GM18951 (cell line): ENCODE data around the gene CABP7.
"Not testable (repeated sequence)": the region's sequence is repeated elsewhere in the genome, so short reads cannot be mapped to it uniquely, and the experiment has no call there.

Experiments used
- POLR2A ChIP-seq: IDR thresholded peaks from 4 replicates; pipeline ENCODE4 v1.6.1; 2011; ENCODE audit warnings: mild to moderate bottlenecking; ENCODE audit not compliant: insufficient read length, insufficient read depth; ENCODE audit errors: extremely low read depth
- in situ Hi-C: fragments of 300-500 bp; cut with MboI; formaldehyde crosslinking; loops from one replicate; pipeline ENCODE4 v1.12.0; 2022; ENCODE audit warnings: low sequenced_read_pairs, mixed read lengths, inconsistent platforms; ENCODE audit not compliant: unreplicated experiment

The CABP7 gene

GRCh38 chr22:29753808-29754657, 34.2 kb downstream of the CABP7 start:
- in situ Hi-C loops: no loop called here
- TF ChIP-seq POLR2A: no peak

GRCh38 chr22:29754658-29755395, 35.0 kb downstream of the CABP7 start:
- in situ Hi-C loops: not testable (repeated sequence)

DNA sequence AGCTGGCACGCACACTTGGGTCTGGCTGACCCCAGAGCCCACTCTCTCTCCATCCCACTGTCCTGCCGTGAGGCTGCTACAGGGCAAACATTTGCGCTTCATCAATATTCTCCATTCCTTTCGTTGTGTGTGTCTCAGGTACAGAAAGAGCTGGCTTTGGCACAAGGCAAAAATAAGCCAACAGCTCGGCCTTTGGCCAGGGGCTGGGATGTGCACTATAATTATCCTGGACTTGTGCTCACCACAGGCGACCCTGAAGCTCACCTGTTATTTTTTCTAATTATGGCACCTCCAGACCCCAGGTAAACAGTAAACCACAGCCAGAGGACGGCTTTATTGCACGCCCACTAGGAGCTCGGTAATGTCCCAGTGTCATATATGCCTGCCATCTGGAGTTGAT, 36.1 kb downstream of the CABP7 start:
- in situ Hi-C loops: no loop called here
- TF ChIP-seq POLR2A: no peak

- no peak for TF ChIP-seq POLR2A
- in situ Hi-C loops: no loop called here
Measured at GRCh38 chr22:29756341-29756740, 36.5 kb downstream of the CABP7 start.

- no peak for TF ChIP-seq POLR2A
- in situ Hi-C loops: no loop called here
Measured at GRCh38 chr22:29757096-29757495, 37.3 kb downstream of the CABP7 start.

DNA sequence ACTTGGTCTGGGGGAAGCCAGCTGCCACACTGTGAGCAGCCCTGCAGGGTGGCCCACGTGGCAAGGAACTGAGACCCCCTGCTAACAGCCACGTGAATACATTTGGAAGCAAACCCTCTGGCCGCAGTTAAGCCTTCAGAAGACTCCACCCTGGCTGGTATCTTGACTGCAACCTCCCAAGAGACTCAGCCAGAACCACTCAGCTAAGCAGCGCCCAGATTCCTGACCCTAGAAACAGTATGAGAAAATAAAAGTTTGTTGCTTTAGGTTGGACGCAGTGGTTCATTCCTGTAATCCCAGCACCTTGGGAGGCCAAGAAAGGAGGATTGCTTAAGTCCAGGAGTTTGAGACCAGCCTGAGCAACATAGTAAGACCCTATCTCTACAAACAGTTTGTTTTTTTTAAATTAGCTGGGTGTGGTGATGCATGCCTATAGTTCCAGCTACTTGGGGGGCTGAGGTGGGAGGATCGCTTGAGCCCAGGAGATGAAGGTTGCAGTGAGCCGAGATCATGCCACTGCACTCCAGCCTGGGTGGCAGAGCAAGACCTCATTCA, 38.3 kb downstream of the CABP7 start:
- in situ Hi-C loops: no loop called here
- no peak for TF ChIP-seq POLR2A

DNA sequence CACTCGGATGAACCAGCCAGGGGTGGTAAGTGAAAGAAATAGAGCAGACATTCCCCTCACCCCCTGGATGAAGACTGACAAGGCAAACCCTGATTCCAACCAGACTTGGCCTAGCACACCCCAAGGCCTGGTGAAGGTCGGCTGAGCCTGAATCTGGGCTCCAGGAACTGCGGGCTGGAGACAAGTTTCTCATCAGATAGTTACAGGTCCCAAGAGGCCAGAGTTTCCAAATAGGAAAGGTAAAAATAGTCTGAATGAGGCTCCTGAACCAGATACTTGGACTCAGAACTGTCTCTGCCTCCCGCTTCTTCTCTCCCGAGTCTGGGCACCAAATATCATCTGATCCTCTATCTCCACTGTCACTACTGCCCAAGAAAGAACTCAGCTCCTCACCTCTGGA, 39.2 kb downstream of the CABP7 start:
- no peak for TF ChIP-seq POLR2A
- in situ Hi-C loops: no loop called here

DNA sequence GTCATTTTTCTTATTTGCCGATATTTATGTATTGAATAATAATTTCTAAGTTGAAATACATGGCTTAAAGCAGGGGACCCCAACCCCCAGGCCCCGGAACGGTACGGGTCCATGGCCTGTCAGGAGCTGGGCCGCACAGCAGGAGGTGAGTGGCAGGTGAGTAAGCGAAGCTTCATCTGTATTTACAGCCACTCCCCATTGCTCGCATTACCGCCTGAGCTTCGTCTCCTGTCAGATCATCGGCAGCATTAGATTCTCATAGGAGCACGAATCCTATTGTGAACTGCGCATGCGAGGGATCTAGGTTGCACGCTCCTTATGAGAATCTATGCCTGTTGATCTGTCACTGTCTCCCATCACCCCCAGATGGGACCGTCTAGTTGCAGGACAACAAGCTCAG, 42.5 kb downstream of the CABP7 start:
- no peak for TF ChIP-seq POLR2A
- in situ Hi-C loops: no loop called here

GRCh38 chr22:29765905-29766631, 46.3 kb downstream of the CABP7 start:
- TF ChIP-seq POLR2A: no peak
- in situ Hi-C loops: no loop called here

DNA sequence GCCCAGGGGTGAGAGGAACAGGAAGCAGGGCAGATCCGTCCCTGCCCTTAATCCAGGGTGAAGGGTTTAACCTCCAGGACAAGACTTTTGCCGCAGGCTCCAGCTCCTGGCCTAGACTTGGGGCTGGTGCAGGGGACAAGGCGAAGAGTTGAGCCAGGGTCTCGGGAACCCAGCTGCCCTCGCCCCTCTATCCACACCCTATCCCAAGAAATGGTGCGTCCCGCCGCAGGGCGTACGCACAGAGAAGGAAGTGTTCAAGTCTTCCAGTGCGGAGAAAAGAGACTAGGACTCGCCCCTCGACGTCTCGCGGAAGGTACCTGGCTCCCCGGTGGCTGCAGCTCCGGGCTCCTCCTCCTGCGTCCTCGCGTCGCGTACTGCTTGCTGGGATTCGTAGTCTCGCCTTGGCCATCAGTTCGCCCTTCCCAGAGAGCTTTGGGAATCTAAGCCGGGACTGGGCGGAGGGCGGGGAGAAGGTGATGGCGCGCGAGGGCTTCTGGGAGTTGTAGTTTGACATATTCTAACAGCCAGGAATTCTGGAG, 46.9 kb downstream of the CABP7 start, which contains the start of gene ZMAT5:
ZMAT5 (minus strand) TSS at position 376 of the 539 bp plus-strand sequence. CDS start 18,463 bp downstream, outside the sequence.
- in situ Hi-C loops: no loop called here
- TF ChIP-seq POLR2A: peak; percentile 55

DNA sequence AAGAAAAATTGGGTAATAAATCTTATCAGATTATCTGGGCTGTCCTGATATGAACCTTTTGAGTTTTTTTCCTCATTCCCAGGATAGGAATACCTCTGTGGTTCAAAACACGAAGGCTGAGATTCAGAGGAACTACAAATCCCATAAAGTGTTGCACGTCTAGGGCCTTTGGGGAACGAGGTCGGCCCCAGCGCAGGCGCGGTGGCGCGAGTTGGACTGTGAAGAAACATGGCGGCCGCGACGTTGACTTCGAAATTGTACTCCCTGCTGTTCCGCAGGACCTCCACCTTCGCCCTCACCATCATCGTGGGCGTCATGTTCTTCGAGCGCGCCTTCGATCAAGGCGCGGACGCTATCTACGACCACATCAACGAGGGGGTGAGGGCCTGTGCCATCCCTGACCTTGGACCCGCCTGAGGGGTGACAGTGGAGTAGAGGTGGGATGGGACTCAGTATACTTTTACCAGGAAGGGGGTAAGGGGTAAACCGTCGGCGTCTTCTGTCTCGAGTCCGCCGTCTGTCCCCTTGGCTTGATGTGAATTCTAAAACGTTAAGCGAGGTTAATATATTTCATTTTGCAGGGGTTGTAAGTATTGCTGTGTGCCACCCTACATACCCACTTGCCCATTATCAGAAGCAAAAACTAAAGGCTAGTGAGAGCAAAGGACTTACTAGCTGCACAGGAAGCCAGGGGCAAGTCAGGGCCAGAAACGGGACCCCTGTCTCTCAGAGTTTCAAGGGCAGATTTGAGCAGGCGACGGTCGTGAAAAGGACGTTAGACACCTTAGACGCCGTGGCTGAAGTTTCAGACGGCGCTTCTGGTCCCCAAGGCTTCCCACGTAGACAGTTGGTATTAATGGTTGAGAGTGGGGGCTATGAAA, 47.6 kb downstream of the CABP7 start, which contains the start of gene UQCR10:
UQCR10 (plus strand) TSS at position 199 of the 881 bp plus-strand sequence; CDS start at position 229, 30 bp downstream.
- in situ Hi-C loops: no loop called here

GRCh38 chr22:29768052-29768693, 48.4 kb downstream of the CABP7 start:
- in situ Hi-C loops: no loop called here
- TF ChIP-seq POLR2A: no peak

More for the DNA sequence above, 47.6 kb downstream of the CABP7 start, which contains the start of gene UQCR10:
- peak; percentile 87 for TF ChIP-seq POLR2A
